HUES48 (cell line): ENCODE results near the gene PMFBP1.

Source experiments
- H3K27ac ChIP-seq: one replicate; pipeline ENCODE4 v1.7.0; 2013; ENCODE audit warnings: low read depth, low read length, inconsistent platforms
- H3K27me3 ChIP-seq: 2 replicates; pipeline ENCODE4 v1.6.1; 2013; ENCODE audit warnings: mild to moderate bottlenecking, low read length; ENCODE audit not compliant: control insufficient read depth, insufficient read depth
- H3K36me3 ChIP-seq: 2 replicates; pipeline ENCODE4 v1.6.1; 2013; ENCODE audit warnings: low read length; ENCODE audit not compliant: control insufficient read depth, insufficient read depth
- H3K4me1 ChIP-seq: 2 replicates; pipeline ENCODE4 v1.6.1; 2013; ENCODE audit warnings: mild to moderate bottlenecking, low read length; ENCODE audit not compliant: control insufficient read depth, insufficient read depth
- H3K4me3 ChIP-seq: 2 replicates; pipeline ENCODE4 v1.5.1; 2013; ENCODE audit warnings: mild to moderate bottlenecking, low read depth, low read length
- H3K9ac ChIP-seq: 2 replicates; pipeline ENCODE4 v1.6.1; 2013; ENCODE audit warnings: mild to moderate bottlenecking, low read depth, low read length, moderate library complexity
- H3K9me3 ChIP-seq: 2 replicates; pipeline ENCODE4 v1.6.1; 2013; ENCODE audit warnings: low read length; ENCODE audit not compliant: control insufficient read depth, insufficient read depth

The PMFBP1 gene

DNA sequence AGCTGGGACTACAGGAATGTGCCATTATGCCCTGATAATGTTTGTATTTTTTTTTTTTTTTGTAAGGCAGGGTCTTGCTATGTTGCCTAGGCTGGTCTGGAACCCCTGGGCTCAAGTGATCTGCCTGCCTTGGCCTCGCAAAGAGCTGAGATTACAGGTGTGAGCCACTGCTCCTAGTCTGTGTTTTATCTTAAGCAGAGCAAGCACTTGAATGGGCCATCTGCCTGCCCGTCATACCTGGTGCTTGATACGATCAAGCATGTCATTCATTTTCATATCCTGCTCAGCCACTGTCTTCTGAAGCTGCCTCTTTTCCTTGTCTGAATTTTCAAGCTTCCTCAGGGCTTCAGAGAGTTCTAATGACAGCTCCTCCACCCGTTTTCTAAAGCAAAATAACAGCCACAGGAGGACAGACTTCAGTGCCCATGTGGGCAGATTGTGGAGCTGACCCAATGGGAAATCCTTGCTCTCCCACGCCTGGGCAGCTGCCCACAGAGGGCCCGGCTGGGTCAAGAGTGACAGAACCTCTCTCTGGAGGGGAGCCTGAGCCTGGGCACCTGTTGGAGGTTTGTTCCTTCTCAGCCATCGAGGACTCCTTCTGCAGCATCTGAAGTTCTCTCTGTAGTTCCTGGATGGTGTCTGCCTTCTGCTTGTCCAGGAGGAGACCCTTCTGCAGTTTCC, 41.8 kb downstream of the PMFBP1 start:
- Histone ChIP-seq H3K4me1 (peaks cover 14% of the 10 kb centered on the region; the same call in 1 of the 2 replicates), H3K4me3 (no peak overlapping the region), H3K27ac (no peak overlapping the region), H3K9ac (no peak overlapping the region), H3K36me3 (no peaks in the 10 kb centered on the region), H3K9me3 (no peaks in the 10 kb centered on the region), H3K27me3 (no peaks in the 10 kb centered on the region)

DNA sequence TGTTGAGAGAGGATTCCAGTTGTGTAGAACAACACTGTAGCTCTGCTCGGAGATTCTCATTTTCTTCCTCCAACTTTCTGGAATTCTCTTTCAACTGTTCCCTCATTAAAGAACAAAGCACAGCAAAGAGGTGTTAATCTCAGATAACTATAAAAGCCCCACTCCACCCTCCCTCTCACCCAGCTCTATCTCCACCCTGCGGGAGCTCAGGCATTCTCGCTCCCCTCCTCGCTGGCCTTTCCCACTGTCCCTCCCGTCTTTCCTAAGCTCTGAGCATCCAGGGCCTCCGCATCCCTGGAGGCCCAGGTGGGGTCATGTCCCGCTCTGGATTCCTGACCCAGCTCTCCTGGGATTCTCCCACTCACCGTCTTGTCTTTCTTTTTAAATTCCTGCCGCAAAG, 43.3 kb downstream of the PMFBP1 start:
- Histone ChIP-seq H3K4me3 (no peak overlapping the region), H3K27ac (no peak overlapping the region), H3K9me3 (no peaks in the 10 kb centered on the region), H3K27me3 (no peaks in the 10 kb centered on the region), H3K36me3 (no peaks in the 10 kb centered on the region), H3K4me1 (peaks cover 16% of the 10 kb centered on the region; the same call in 1 of the 2 replicates), H3K9ac (no peak overlapping the region)

DNA sequence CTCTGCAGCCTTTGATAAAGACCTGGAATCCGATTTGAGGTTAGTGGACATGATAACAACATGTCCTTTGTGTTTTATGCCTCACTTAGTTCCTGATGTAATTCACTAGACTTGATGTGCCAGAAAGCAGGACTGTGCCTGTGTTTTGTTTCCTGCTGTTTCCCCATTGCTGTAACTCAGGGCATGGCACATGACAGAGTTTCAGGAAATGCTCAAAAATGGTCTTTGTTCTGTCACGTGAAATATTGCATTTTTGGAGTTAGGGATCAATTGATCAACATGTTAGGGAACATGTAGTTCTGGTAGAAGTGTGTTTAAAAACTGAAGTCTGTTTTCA, 45.6 kb downstream of the PMFBP1 start:
- H3K4me1 ChIP-seq, result peaks cover 16% of the 10 kb centered on the region; the same call in 1 of the 2 replicates
- H3K36me3 ChIP-seq, result no peaks in the 10 kb centered on the region
- no peaks in the 10 kb centered on the region for H3K27me3 ChIP-seq
- H3K9me3 ChIP-seq, result no peaks in the 10 kb centered on the region
- H3K27ac ChIP-seq, result no peak overlapping the region
- no peak overlapping the region for H3K4me3 ChIP-seq
- no peak overlapping the region for H3K9ac ChIP-seq

DNA sequence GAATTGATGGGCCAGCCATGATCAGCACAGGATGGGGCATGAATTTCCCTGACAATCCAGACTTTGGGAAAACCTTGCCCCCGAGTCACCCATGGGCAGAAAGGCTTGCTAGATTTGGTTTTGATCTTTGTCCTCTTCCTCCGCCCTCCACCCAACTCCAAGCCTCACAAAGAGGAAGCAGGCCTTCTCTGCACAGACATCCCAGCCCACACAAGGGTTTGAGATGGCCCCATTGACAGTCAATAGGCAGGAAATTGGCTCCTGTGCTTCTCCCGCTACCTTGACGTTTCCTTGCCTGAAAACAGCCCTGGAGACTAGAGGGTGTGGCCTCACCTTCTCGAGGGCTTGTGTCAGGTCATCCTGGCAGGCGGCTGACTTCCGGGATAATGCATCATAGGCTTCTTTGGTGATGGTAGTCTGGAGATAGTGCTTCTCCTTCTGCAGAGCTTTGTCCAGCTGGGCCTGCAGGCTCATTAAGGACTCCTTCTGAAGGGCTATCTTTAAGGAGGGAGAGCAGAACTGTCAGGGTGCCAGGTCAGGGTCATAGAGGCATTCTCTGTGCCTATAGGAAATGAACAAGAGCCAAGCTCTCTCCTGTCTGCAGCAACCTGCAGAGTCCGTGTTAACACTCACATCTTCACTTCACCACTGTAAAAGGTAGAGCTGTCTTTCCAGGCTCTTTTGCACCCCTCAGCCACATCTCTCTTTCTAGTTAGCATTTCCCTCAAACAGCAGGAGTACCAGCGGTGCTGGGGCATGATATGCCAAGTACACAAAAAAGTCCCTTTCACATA, 46.1 kb downstream of the PMFBP1 start:
- Histone ChIP-seq H3K27me3 (no peaks in the 10 kb centered on the region), H3K4me3 (no peak overlapping the region), H3K9ac (no peak overlapping the region), H3K36me3 (no peaks in the 10 kb centered on the region), H3K9me3 (no peaks in the 10 kb centered on the region), H3K27ac (no peak overlapping the region), H3K4me1 (peaks cover 12% of the 10 kb centered on the region; the same call in 1 of the 2 replicates)

DNA sequence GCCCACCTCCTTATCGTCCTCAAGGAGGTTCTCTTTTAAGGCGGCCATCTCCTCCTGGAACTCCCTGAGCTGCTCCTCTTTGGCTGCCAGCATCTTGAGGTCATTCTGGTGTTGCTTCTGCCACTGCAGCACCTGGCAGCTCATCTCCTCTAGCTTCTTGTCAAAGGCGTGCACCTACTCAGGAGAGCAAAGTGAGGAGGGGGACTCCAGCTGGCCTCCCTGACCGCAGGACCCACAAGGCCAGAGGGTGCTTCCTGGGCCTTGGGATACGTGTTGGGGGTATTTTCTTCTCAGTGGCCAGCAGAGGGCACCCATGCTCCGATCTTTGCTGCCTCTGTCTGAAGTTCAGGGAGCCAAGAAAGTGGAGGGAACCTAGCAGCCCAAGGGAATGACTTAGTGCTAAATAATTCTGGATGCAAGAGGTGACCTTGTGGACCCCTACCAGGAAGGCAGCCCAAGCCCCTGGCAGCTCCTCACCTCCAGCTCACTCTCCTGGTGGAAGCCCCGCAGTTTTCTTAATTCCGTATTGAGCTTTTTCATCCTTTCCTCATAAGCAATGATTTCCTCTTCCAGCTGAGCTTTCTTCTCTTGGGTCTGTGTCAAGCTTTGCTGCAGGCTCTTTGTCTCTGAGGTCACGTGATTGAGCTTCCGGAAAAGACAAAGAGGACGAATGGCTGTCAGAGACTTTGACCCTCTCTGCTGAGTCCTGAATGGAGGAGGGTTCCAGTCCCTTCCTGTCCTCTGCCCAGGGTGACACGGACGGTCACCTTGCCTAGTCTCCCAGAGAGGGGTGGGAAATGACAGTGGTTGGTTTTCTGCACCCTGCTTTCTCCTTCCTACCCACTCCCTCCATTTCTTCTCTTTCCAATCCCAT, 47.0 kb downstream of the PMFBP1 start:
- Histone ChIP-seq H3K9ac (no peak overlapping the region), H3K9me3 (no peaks in the 10 kb centered on the region), H3K4me1 (peaks cover 10% of the 10 kb centered on the region; the same call in 1 of the 2 replicates), H3K27ac (no peak overlapping the region), H3K36me3 (no peaks in the 10 kb centered on the region), H3K4me3 (no peak overlapping the region), H3K27me3 (no peaks in the 10 kb centered on the region)

DNA sequence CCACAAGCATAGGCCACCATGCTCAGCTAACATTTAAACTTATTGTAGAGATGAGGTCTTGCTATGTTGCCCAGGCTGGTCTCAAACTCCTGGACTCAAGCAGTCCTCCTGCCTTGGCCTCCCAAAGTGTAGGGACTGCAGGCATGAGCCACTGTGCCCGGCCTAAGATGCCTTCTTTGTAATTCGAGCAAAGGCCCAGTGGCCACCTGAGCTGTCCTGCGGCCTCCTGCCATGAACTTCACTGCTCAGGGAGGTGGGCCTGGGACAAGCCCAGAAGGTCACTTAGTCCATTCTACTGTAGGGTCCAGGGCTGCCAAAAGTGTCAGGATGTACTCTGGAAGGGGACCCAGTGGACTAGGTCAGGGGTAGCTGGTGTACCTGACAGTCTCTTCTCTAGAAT, 47.8 kb downstream of the PMFBP1 start:
- Histone ChIP-seq H3K4me1 (peaks cover 10% of the 10 kb centered on the region; the same call in 1 of the 2 replicates), H3K9me3 (no peaks in the 10 kb centered on the region), H3K27ac (no peak overlapping the region), H3K9ac (no peak overlapping the region), H3K4me3 (no peak overlapping the region), H3K36me3 (no peaks in the 10 kb centered on the region), H3K27me3 (no peaks in the 10 kb centered on the region)

DNA sequence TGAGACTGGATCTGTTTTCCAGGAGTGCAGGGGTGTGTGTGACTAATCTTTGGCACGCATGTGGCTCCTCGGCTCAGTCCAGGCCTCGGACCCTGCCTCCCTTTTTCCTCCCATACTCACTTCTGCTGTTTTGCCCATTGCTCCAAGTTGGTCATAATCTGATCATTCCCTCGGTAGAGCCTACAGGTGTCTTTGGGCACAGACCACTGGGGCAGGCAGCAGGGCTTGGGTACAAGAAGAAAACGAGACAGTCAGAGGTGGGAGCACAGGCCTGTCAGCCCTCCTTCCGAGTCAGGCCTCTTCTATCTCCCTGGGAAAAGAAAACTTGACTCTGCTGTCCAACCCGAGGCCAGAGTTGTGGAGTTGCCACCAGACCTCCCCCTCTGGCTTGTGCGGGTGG, 48.5 kb downstream of the PMFBP1 start:
- H3K27me3 ChIP-seq, result no peaks in the 10 kb centered on the region
- H3K36me3 ChIP-seq, result no peaks in the 10 kb centered on the region
- H3K4me1 ChIP-seq, result peaks cover 7% of the 10 kb centered on the region; the same call in 1 of the 2 replicates
- H3K4me3 ChIP-seq, result no peak overlapping the region
- no peak overlapping the region for H3K27ac ChIP-seq
- no peak overlapping the region for H3K9ac ChIP-seq
- no peaks in the 10 kb centered on the region for H3K9me3 ChIP-seq

DNA sequence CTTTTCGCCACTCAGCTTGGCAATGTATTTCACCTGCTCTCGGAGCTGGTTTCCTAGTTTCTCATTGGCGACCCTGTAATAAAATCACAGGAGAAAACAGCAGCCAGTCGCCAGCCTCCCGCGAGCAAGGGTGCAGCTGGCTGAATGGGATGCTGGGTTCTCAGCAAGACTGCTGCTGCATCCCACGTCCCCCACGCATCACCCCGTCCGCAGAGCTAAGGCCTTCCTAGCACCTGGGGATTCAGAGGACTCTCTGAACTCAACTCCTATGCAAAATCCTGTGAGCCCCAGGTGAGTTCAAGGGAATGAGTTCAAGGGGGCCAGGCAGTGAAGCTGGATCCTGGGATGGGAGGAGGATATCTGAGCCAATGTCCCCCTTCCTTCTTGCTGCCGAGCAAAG, 49.0 kb downstream of the PMFBP1 start:
- Histone ChIP-seq H3K36me3 (no peaks in the 10 kb centered on the region), H3K27me3 (no peaks in the 10 kb centered on the region), H3K27ac (no peak overlapping the region), H3K9me3 (no peaks in the 10 kb centered on the region), H3K9ac (no peak overlapping the region), H3K4me3 (no peak overlapping the region), H3K4me1 (peaks cover 6% of the 10 kb centered on the region; the same call in 1 of the 2 replicates)

DNA sequence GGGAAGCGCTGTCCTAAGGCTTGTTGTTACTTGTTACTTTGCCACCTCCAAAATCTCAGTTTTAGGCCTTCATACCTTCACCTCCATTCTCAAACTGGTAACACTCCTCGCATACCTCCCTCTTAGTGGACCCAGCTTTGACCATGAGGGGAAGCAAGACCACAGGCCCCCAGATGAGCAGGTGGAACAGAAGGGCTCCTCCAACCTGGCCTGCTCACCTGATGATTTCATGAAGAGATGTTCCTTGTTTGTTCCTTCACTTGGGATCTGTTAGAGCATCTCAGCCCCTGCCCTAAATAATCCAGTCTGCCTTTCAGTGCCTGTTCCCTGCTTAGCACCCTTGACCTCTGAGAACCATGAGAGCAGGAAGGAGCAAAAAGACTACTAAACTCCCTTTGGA, 49.6 kb downstream of the PMFBP1 start:
- Histone ChIP-seq H3K9me3 (no peaks in the 10 kb centered on the region), H3K27me3 (no peaks in the 10 kb centered on the region), H3K4me1 (peaks cover 6% of the 10 kb centered on the region; the same call in 1 of the 2 replicates), H3K4me3 (no peak overlapping the region), H3K36me3 (no peaks in the 10 kb centered on the region), H3K9ac (no peak overlapping the region), H3K27ac (no peak overlapping the region)

DNA sequence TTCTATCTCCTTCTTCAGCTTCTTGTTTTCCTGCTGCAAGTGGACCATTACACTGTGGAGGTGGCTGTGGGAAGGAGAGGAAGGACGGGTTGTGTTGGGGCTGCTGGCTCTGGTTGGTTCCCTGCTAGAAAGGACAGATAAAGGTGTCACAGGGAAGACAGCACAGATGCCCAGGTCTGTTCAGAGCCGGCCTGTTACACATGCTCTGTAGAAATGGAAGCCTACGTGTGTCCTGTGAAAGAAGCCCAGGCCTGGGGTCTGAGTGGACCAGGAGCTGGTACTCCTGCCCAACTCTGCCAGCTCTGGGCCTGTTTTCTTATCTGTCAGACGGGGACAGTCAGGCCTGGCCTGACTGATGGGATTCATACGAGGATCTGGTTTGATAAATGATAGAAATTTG, 51.9 kb downstream of the PMFBP1 start:
- Histone ChIP-seq H3K27ac (no peak overlapping the region), H3K36me3 (no peaks in the 10 kb centered on the region), H3K4me1 (peaks cover under 1% of the 10 kb centered on the region; the same call in 1 of the 2 replicates), H3K9ac (no peak overlapping the region), H3K4me3 (no peak overlapping the region), H3K27me3 (no peaks in the 10 kb centered on the region), H3K9me3 (no peaks in the 10 kb centered on the region)

DNA sequence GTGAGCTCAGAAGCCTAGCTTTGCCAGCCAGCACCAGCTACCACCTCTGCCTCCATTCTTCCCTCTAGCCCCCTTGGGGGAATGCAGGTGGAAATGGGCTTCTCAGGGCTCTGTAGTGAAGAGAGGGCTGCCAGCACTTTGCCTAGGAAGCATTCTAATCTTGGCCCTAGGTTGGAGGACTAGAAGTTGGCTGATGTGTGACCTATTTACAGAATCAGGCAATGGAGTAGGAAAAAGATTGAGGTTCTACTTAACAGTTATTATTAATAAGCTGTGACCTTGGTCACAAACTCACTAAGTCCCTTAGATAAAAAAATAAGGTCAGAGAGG, 58.4 kb downstream of the PMFBP1 start:
- H3K27me3 ChIP-seq, result no peaks in the 10 kb centered on the region
- H3K9ac ChIP-seq, result no peak overlapping the region
- peaks cover 41% of the 10 kb centered on the region for H3K36me3 ChIP-seq
- no peak overlapping the region for H3K4me3 ChIP-seq
- no peak overlapping the region for H3K27ac ChIP-seq
- H3K4me1 ChIP-seq, result no peaks in the 10 kb centered on the region
- no peaks in the 10 kb centered on the region for H3K9me3 ChIP-seq
